ENCODE results near the gene RRAS.

The RRAS gene

DNA sequence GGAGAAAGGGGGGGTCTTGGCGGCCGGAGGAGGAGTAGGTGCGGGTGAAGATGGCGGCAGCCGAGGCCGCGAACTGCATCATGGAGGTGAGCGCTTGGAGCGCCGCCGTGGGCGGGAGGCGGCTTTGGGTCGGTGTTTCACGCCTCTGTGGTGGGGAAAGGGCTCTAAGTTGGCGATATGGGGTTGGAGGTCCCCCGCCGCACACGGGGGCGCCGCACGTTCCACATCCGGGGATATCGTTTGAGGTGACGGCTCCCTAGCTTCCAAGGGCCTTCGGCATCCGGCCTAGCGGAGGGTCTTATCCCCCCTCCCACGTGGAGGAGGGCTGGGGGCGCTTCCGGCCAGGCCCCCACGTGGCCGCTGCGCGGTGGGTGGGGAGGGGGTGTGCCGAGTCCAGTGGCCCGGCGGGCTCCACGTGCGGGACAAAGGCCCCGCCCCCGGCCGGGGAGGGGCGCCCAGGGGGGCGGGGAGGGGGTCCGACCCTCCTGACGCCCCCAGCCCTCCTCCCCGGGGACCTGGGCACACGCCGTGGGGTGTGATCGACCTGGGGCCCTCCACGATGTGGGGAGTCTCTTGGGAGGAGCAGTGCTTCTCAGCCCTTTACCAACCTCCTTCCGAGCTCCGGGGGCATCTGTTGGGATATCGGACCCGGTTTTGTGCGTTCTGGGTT is 37.4 kb upstream of the RRAS start, which contains the start of gene PRMT1:
Gene PRMT1 (plus strand): TSS at position 41 of the 670 bp plus-strand sequence. CDS start 10 bp downstream, at position 51.
- no peak for DNase-seq (ENCODE audit: low read depth, low spot score)
- ChIA-PET CTCF (interaction anchor here (0.6 to 5.9 kb wide), 9 partner anchors 8 to 175 kb away, joined by 3 to 39 read pairs (median 8); partner anchors contain the start of genes ADM5 and CPT1C), POLR2A (interaction anchor here (1.2 to 4.2 kb wide), 3 partner anchors 12 to 87 kb away, joined by 4 to 23 read pairs (median 17); partner anchors contain the start of genes BCL2L12, IRF3, RRAS and SCAF1)
- H3K4me3 ChIP-seq (ENCODE audit: low read depth, low read length) = peak within 1 kb of the TSS; percentile 99
- TF ChIP-seq, protein P1, sequence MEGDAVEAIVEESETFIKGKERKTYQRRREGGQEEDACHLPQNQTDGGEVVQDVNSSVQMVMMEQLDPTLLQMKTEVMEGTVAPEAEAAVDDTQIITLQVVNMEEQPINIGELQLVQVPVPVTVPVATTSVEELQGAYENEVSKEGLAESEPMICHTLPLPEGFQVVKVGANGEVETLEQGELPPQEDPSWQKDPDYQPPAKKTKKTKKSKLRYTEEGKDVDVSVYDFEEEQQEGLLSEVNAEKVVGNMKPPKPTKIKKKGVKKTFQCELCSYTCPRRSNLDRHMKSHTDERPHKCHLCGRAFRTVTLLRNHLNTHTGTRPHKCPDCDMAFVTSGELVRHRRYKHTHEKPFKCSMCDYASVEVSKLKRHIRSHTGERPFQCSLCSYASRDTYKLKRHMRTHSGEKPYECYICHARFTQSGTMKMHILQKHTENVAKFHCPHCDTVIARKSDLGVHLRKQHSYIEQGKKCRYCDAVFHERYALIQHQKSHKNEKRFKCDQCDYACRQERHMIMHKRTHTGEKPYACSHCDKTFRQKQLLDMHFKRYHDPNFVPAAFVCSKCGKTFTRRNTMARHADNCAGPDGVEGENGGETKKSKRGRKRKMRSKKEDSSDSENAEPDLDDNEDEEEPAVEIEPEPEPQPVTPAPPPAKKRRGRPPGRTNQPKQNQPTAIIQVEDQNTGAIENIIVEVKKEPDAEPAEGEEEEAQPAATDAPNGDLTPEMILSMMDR (IDR thresholded peaks at IDR 0.05; ENCODE audit: insufficient read depth, low read length, missing control alignments) = no peak

DNA sequence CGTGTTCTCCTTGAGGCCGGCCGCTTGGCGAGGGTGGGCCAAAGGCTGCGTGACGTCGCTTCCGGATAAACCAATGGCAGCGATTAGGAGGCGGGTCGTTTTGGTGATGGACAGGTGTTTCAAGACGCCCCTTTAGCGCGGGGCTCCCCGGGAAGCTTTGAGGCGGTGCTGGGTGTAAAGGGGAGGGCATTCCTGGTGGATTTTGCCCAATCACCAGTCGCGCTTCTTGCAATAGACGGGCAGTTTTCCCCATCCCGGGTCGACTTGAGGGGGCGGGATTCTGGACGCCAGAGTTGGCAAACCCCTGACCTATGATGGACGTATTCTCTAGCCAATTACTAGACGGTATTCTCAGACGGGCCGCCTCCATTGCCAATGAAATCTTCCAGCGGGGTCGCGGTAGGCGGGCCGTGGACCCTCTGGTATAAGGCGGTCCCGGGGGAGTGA is 36.9 kb upstream of the RRAS start:
- ChIA-PET CTCF (interaction anchor here (0.6 to 6.1 kb wide), 8 partner anchors 8 to 174 kb away, joined by 3 to 53 read pairs (median 32); partner anchors contain the start of genes ADM5, BCL2L12, CPT1C and IRF3), POLR2A (interaction anchor here (0.8 to 4.2 kb wide), 7 partner anchors 12 to 190 kb away, joined by 3 to 23 read pairs (median 4); partner anchors contain the start of genes BCL2L12, IRF3, NOSIP and PNKP)
- peak overlapping the region; percentile 99 for H3K4me3 ChIP-seq (ENCODE audit: low read depth, low read length)
- TF ChIP-seq, protein P1 (IDR thresholded peaks at IDR 0.05; ENCODE audit: insufficient read depth, low read length, missing control alignments) = no peak
- DNase-seq (ENCODE audit: low read depth, low spot score) = peak; percentile 99

DNA sequence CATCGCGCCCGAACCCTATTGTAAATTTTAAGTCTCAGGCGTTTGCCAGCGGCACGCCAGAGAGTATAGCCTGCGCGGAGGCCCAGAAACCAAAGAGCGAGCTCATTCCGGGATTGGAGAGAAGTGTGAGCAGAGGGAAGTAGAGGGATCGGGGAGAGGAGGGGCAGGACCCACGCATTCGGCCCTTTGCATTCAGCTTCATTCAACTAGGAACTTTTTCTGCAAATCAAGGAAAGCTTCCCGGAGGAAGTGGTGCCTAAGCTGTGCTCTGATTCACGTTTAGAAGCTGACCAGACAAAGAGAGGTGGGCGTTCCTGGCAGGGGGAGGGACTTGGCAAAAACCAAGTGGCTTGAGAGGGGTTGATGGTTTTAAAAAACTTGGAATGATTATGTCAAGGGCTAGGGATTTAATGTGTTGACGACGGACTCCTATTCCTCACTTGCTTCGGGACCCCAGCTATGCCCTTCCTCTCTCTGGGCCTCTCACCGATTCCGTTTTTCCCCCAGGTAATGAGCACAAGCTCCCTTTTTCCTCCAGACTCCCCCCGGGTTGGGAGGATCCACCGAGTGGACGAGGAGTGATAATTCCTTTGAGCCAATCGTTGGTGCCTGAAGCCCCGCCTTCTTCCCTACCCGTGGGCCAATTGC is 36.3 kb upstream of the RRAS start:
- POLR2A ChIA-PET = interaction anchor here (0.8 to 4.2 kb wide), 7 partner anchors 11 to 191 kb away, joined by 3 to 23 read pairs (median 4); partner anchors contain the start of genes BCL2L12, IRF3, NOSIP and PNKP
- DNase-seq (ENCODE audit: low read depth, low spot score) = peak; percentile 80
- H3K4me3 ChIP-seq (ENCODE audit: low read depth, low read length) = peak overlapping the region; percentile 60
- CTCF ChIA-PET = interaction anchor here (1.0 to 6.1 kb wide), 10 partner anchors 9 to 173 kb away, joined by 3 to 53 read pairs (median 20); partner anchors contain the start of genes ADM5, BCL2L12, CPT1C and IRF3
- TF ChIP-seq, protein P1 (IDR thresholded peaks at IDR 0.05; ENCODE audit: insufficient read depth, low read length, missing control alignments) = no peak

DNA sequence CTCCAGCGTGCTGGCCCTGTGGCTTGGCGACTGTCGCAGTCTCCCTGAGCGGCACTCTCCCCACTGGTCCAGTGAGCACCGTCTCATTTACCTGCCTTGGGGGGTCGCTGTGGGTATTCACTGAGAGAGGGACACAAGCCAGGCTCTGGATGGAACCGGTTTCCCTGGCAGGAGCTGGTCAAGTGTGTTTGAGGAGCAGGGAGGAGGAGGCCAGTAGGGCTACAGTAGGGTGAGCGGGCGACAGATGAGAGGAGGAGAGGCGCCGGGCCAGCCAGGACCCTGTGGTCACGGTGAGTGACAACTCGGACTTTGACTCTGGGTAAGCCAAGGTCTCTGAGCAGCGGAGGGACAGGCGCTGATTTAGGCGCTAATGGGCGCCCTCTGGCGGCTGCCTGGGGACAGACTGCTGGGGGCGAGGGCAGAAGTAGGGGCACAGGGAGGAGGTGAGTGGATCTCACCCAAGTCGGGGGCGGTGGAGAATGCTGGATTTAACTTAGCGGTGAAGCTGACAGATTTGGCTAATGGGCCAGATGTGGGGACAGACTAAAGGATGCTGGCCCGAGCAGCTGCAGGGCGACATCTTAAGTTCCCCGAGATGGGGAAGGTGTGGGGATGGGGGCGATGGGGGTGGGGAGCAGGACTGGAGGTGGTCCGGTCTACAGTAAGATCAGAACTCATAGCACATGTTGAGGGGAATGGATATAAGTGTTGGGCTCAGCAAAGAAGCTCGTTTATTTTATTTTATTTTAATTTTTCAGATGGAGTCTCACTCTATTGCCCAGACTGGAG is 32.4 kb upstream of the RRAS start:
- POLR2A ChIA-PET = interaction anchor here (0.5 to 0.6 kb wide), 2 partner anchors 14 to 159 kb away, joined by 3 read pairs; no protein-coding TSS in a partner anchor
- CTCF ChIA-PET = interaction anchor here (0.6 to 6.1 kb wide), 34 partner anchors 9 to 199 kb away, joined by 3 to 53 read pairs (median 4); partner anchors contain the start of genes BCL2L12, CPT1C, FLT3LG and IRF3
- no peak overlapping the region for H3K4me3 ChIP-seq (ENCODE audit: low read depth, low read length)
- TF ChIP-seq, protein P1 (IDR thresholded peaks at IDR 0.05; ENCODE audit: insufficient read depth, low read length, missing control alignments) = peak; percentile 92
- no peak for DNase-seq (ENCODE audit: low read depth, low spot score)

DNA sequence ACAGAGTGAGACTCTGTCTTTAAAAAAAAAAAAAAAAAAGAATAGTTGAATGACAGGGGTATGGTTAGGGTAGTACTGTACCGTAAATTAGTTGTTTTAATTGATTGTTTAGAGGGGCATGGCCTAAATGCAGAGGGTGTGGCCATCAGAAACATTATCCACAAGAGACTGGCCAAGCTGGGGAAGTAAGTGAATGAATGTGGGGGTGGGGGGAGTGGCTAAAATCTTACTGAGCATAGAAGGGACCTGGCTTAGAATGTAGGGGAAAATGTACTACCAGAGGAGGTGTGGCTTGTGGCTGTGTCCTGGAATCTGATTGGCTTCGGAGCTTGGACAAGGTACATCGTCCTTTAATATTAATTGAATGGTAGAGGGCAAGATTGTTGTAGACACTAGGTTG is 29.6 kb upstream of the RRAS start:
- no peak overlapping the region for H3K4me3 ChIP-seq (ENCODE audit: low read depth, low read length)
- no peak for DNase-seq (ENCODE audit: low read depth, low spot score)
- POLR2A ChIA-PET = no interaction called here
- CTCF ChIA-PET = interaction anchor here (1.7 to 4.7 kb wide), 2 partner anchors 12 to 17 kb away, joined by 4 to 24 read pairs; no protein-coding TSS in a partner anchor
- TF ChIP-seq, protein P1 (IDR thresholded peaks at IDR 0.05; ENCODE audit: insufficient read depth, low read length, missing control alignments) = no peak
